ENCODE results near the gene RDX. TPM values are rescaled to one million over a fixed set of nuclear protein-coding genes. Genes with fewer than 3 reads are reported as not detected.

The RDX gene
- total RNA-seq, 2 experiments from 2014 or later: 23.7 to 25.5 TPM

GRCh38 chr11:110148775-110149744 lies 147.4 kb downstream of the RDX start:
- POLR2A ChIA-PET: interaction anchor here (0.7 kb wide), 1 partner anchor 267 kb away, joined by 3 read pairs; no protein-coding TSS in a partner anchor
- intact Hi-C loops (cut with micrococcal nuclease; ENCODE audit: unreplicated experiment): no loop called here
- no peak for DNase-seq (ENCODE audit: low spot score)
- H3K4me3 ChIP-seq (ENCODE audit: low read depth, low read length, poor library complexity, severe bottlenecking): no peak overlapping the region
- no peaks in the 10 kb centered on the region for H3K79me2 ChIP-seq (ENCODE audit: insufficient read depth, low read depth, low read length)
- no peak for TF ChIP-seq EZH2phosphoT487 (IDR thresholded peaks at IDR 0.05; ENCODE audit: borderline replicate concordance, low read depth, low read length)
- TF ChIP-seq, protein P1, sequence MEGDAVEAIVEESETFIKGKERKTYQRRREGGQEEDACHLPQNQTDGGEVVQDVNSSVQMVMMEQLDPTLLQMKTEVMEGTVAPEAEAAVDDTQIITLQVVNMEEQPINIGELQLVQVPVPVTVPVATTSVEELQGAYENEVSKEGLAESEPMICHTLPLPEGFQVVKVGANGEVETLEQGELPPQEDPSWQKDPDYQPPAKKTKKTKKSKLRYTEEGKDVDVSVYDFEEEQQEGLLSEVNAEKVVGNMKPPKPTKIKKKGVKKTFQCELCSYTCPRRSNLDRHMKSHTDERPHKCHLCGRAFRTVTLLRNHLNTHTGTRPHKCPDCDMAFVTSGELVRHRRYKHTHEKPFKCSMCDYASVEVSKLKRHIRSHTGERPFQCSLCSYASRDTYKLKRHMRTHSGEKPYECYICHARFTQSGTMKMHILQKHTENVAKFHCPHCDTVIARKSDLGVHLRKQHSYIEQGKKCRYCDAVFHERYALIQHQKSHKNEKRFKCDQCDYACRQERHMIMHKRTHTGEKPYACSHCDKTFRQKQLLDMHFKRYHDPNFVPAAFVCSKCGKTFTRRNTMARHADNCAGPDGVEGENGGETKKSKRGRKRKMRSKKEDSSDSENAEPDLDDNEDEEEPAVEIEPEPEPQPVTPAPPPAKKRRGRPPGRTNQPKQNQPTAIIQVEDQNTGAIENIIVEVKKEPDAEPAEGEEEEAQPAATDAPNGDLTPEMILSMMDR (conservative IDR thresholded peaks at IDR 0.05; ENCODE audit: low read length): no peak
- no TSS peak for BruUV-seq (replicated peaks)
- no peak overlapping the region for H2AFZ ChIP-seq (ENCODE audit: low read length)
- H3K27ac ChIP-seq (ENCODE audit: low read depth, low read length, poor library complexity, severe bottlenecking): no peak overlapping the region
- CTCF ChIA-PET (ENCODE audit: unreplicated experiment): no interaction called here
- no peaks in the 10 kb centered on the region for H3K9me3 ChIP-seq (ENCODE audit: low read length)
- no peaks in the 10 kb centered on the region for H4K20me1 ChIP-seq (ENCODE audit: insufficient read depth, low read length)
- H3K9me2 ChIP-seq (ENCODE audit: insufficient read depth, low read length): 0 out of 2 replicates have a peak, but pooled peaks cover 6% of the 10 kb centered on the region
- H3K36me3 ChIP-seq (ENCODE audit: insufficient read depth, low read length): no peaks in the 10 kb centered on the region
- H3K4me1 ChIP-seq (ENCODE audit: insufficient read depth, low read length, poor library complexity, severe bottlenecking): no peaks in the 10 kb centered on the region
- H3K4me2 ChIP-seq (ENCODE audit: low read length): no peak overlapping the region

DNA sequence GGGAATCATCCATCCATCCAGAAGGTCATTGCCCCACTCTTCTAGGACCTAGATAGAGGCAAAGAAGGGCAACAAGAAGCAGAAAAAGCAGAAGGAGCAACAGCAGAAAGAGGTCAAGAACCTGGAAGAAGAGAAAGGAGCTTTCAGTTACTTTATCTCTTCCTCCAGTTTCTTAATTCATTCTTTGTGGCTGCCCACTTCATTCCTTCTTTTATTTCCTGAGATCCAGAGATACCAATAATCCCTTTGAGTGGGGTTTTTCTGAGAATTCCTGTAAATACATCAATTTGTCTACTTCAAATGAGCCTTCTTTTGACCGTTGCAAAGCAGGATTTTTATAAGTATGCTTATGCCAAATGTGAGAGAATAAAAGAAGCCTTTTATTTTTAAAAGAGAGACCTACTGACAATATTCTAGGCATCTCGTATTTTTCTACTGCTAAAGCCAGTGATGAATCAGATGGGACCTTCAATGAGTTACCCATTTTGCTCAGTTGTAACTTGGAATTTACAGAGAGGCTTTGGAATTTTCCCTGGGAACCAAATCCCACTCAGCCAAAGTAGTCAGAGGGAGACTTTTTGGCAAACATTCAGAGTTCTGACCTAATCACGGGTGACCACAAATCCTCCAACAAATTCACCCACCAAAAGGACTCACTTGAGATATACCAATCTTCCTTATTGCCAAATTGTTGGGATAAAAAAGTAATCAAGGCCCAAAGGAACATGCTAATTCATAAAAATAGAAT lies 148.3 kb downstream of the RDX start:
- no peaks in the 10 kb centered on the region for H3K36me3 ChIP-seq (ENCODE audit: insufficient read depth, low read length)
- 0 out of 2 replicates have a peak, but pooled peaks cover 6% of the 10 kb centered on the region for H3K9me2 ChIP-seq (ENCODE audit: insufficient read depth, low read length)
- no peak overlapping the region for H3K4me3 ChIP-seq (ENCODE audit: low read depth, low read length, poor library complexity, severe bottlenecking)
- TF ChIP-seq, protein P1 (conservative IDR thresholded peaks at IDR 0.05; ENCODE audit: low read length): no peak
- TF ChIP-seq EZH2phosphoT487 (IDR thresholded peaks at IDR 0.05; ENCODE audit: borderline replicate concordance, low read depth, low read length): no peak
- no peak overlapping the region for H3K27ac ChIP-seq (ENCODE audit: low read depth, low read length, poor library complexity, severe bottlenecking)
- ChIA-PET CTCF (ENCODE audit: unreplicated experiment) (no interaction called here), POLR2A (no interaction called here)
- H3K4me1 ChIP-seq (ENCODE audit: insufficient read depth, low read length, poor library complexity, severe bottlenecking): no peaks in the 10 kb centered on the region
- no TSS peak for BruUV-seq (replicated peaks)
- H3K79me2 ChIP-seq (ENCODE audit: insufficient read depth, low read depth, low read length): no peaks in the 10 kb centered on the region
- H2AFZ ChIP-seq (ENCODE audit: low read length): no peak overlapping the region
- H4K20me1 ChIP-seq (ENCODE audit: insufficient read depth, low read length): no peaks in the 10 kb centered on the region
- H3K9me3 ChIP-seq (ENCODE audit: low read length): no peaks in the 10 kb centered on the region
- DNase-seq (ENCODE audit: low spot score): no peak
- no peak overlapping the region for H3K4me2 ChIP-seq (ENCODE audit: low read length)
- intact Hi-C loops (cut with micrococcal nuclease; ENCODE audit: unreplicated experiment): no loop called here

All from OCI-LY7 (cell line).